GM12872 (cell line): ENCODE results near the gene TMEM240.

Source experiments
- CTCF ChIP-seq: IDR thresholded peaks from 3 replicates; pipeline ENCODE4 v1.5.1; 2011; ENCODE audit warnings: low read depth, mild to moderate bottlenecking, low read length, moderate library complexity; ENCODE audit not compliant: insufficient read depth

The TMEM240 gene

GRCh38 chr1:1528301-1529267 is 11.8 kb downstream of the TMEM240 start:
- no peak for TF ChIP-seq CTCF

GRCh38 chr1:1527092-1527816 is 13.2 kb downstream of the TMEM240 start:
- TF ChIP-seq CTCF = no peak

DNA sequence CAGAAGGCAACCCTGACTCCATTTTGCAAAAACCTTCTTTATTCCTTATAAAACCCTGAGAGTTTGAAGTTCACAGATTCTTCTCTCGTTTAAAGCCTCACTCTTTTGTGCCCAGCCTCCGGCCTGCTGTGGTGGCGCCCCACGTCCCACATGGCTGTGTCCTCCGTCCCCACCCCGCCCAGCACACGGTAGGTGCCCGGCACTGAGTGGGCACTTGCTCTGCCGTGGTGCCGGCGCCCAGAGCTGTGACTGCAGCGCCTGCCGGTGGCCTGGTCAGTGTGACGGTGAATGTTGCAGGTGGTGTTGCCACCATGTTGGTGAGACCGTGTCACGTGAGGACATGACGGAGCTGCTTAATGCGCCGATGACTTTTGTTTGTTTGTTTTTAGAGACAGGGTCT is 19.1 kb downstream of the TMEM240 start:
- no peak for TF ChIP-seq CTCF

DNA sequence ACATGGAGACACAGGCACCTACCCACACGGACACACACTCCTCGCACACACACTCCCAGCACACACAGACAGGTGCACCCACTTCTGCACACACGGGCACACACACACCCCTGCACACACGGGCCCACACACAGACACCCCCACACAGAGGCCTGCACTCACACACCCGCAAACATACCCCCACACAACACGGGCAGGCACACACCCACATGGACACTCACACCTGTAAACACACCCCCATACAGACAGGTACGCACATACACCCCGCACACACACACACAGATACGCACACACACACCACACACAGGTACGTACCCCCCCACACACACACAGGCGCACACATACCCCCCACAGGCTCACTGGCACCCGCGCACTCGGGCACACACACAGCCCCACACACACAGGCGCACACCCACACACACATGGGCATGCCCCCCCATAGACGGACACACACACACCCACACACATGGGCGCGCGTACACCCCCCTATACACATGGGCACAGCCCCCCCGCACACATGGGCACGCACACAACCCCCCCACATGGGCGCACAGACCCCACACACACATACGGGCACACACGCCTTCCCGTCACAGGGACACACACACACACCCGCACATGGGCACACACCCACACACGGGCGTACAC is 22.3 kb downstream of the TMEM240 start:
- no peak for TF ChIP-seq CTCF

GRCh38 chr1:1511533-1512285 is 28.7 kb downstream of the TMEM240 start, which contains the start of gene ATAD3A:
Gene ATAD3A (plus strand): TSS chr1:1512162. CDS start chr1:1512269, 107 bp downstream.
- no peak for TF ChIP-seq CTCF

- no peak for TF ChIP-seq CTCF
Measured at GRCh38 chr1:1510912-1511532, 29.4 kb downstream of the TMEM240 start.
